Mesenteric fat pad (tissue), 1 donor: ENCODE data around the gene PVALEF. TPM values are rescaled to one million over a fixed set of nuclear protein-coding genes. Genes with fewer than 3 reads are reported as not detected.

ENCODE experiments used
- DNase-seq: peaks from one replicate; pipeline ENCODE4 v3.0.0-alpha.2; 2020; ENCODE audit warnings: low spot score
- total RNA-seq: library from RNA; stranded (reverse); fragmentation: NEBNext Ultra II Directional; extraction: Animal tissue kit (Norgen Biotek cat#: 25700); gene quantifications from one replicate; pipeline ENCODE4 v1.2.1, GENCODE V29; 2021
- donor health status: DM: yes; HTN: yes; CAD: no.

The PVALEF gene
- total RNA-seq, 1 donor from 2014 or later: not detected

GRCh38 chr17:81128338-81128737 is 37.0 kb upstream of the PVALEF start:
- no peak for DNase-seq

- no peak for DNase-seq
Observed at GRCh38 chr17:81128774-81129173, 36.5 kb upstream of the PVALEF start.

- DNase-seq: no peak
Observed at GRCh38 chr17:81129289-81129688, 36.0 kb upstream of the PVALEF start.

- no peak for DNase-seq
Observed at GRCh38 chr17:81129711-81130367, 35.5 kb upstream of the PVALEF start.

- no peak for DNase-seq
Observed at GRCh38 chr17:81130385-81131361, 34.6 kb upstream of the PVALEF start.

- no peak for DNase-seq
Observed at GRCh38 chr17:81131486-81132196, 33.7 kb upstream of the PVALEF start.

GRCh38 chr17:81132197-81132540 is 33.1 kb upstream of the PVALEF start:
- no peak for DNase-seq

GRCh38 chr17:81132770-81133723 is 32.3 kb upstream of the PVALEF start:
- no peak for DNase-seq

- DNase-seq: no peak
Observed at GRCh38 chr17:81134064-81134781, 31.1 kb upstream of the PVALEF start.

GRCh38 chr17:81135505-81136278 is 29.6 kb upstream of the PVALEF start:
- DNase-seq: no peak

- no peak for DNase-seq
Observed at GRCh38 chr17:81136366-81136765, 28.9 kb upstream of the PVALEF start.

GRCh38 chr17:81137248-81137647 is 28.1 kb upstream of the PVALEF start:
- DNase-seq: no peak

- DNase-seq: no peak
Observed at GRCh38 chr17:81138083-81138482, 27.2 kb upstream of the PVALEF start.

- DNase-seq: no peak
Observed at GRCh38 chr17:81138500-81138899, 26.8 kb upstream of the PVALEF start.

- DNase-seq: no peak
Observed at GRCh38 chr17:81139428-81139827, 25.9 kb upstream of the PVALEF start.

- DNase-seq: no peak
Observed at GRCh38 chr17:81140018-81140417, 25.3 kb upstream of the PVALEF start.

GRCh38 chr17:81140695-81141094 is 24.6 kb upstream of the PVALEF start:
- DNase-seq: no peak

GRCh38 chr17:81142301-81143199 is 22.8 kb upstream of the PVALEF start:
- DNase-seq: no peak
